Heart left ventricle (tissue), 16 donors: ENCODE measurements around the gene KCNK15. TPM values are rescaled to one million over a fixed set of nuclear protein-coding genes. Genes with fewer than 3 reads are reported as not detected.

ENCODE experiments used
- ATAC-seq, 4 donors: fragments of 200-7000 bp; cut with Tn5 transposase; one replicate each; pipeline ENCODE4 v1.9.1; 2020 to 2022; ENCODE audit warnings: moderate library complexity in 4 of 4, mild to moderate bottlenecking in 3 of 4, moderate number of reproducible peaks in 1 of 4
- DNase-seq, 5 donors: peaks; one replicate each; pipeline ENCODE4 v3.0.0-alpha.2; 2020
- H3K27ac ChIP-seq, 12 donors: fragments of 200-600 bp; sonication (generic) in 4 of 12; one replicate each; pipeline versions ENCODE4 v1.5.0 to v1.8.0; 2016 to 2022; ENCODE audit warnings: mild to moderate bottlenecking in 2 of 12
- H3K27me3 ChIP-seq, 9 donors: fragments of 200-600 bp; sonication (generic) in 2 of 9; one replicate each; pipeline versions ENCODE4 v1.5.1 to v1.8.0; 2016 to 2022; ENCODE audit warnings: mild to moderate bottlenecking in 3 of 9
- H3K36me3 ChIP-seq, 9 donors: fragments of 200-600 bp; sonication (generic) in 2 of 9; one replicate each; pipeline versions ENCODE4 v1.5.0 to v1.8.0; 2018 to 2022; ENCODE audit warnings: mild to moderate bottlenecking in 2 of 9
- H3K4me1 ChIP-seq, 12 donors: fragments of 200-600 bp; sonication (generic) in 4 of 12; one replicate each; pipeline versions ENCODE4 v1.5.0 to v1.8.0; 2016 to 2022; ENCODE audit warnings: mild to moderate bottlenecking in 3 of 12
- H3K4me3 ChIP-seq, 12 donors: fragments of 200-600 bp; sonication (generic) in 4 of 12; one replicate each; pipeline versions ENCODE4 v1.5.0 to v1.8.0; 2017 to 2022; ENCODE audit warnings: mild to moderate bottlenecking in 9 of 12, moderate library complexity in 4 of 12
- H3K9me3 ChIP-seq, 12 donors: fragments of 200-600 bp; sonication (generic) in 4 of 12; one replicate each; pipeline versions ENCODE4 v1.5.0 to v1.8.0; 2016 to 2022; ENCODE audit warnings: mild to moderate bottlenecking in 1 of 12
- CTCF ChIP-seq, 12 donors: fragments of 200-600 bp; sonication (generic) in 4 of 12; IDR thresholded peaks; one replicate each; pipeline versions ENCODE4 v1.5.0 to v1.8.0; 2018 to 2022; ENCODE audit warnings: antibody characterized with exemption in 12 of 12, mild to moderate bottlenecking in 5 of 12
- POLR2A ChIP-seq, 2 donors: fragments of 450-650 bp; IDR thresholded peaks; one replicate each; pipeline ENCODE4 v1.6.1; 2017; ENCODE audit warnings: antibody characterized with exemption in 2 of 2, mild to moderate bottlenecking in 2 of 2, moderate library complexity in 2 of 2
- WGBS, 4 donors: extraction: QIAGEN DNeasy Blood & Tissue Kit in 2 of 4; methylation state at CpG; one replicate each; pipeline versions ENCODE4 v1.1.5 to v1.1.7; 2013 to 2018; 5-methylcytosine and 5-hydroxymethylcytosine counted together
- intact Hi-C, 10 donors: fragments of 100-400 bp; cut with DNase I; formaldehyde crosslinking; loops; one replicate each; pipeline versions ENCODE4 v1.11.1 to v1.14.2; 2022
- polyA plus RNA-seq, 2 donors: library from polyadenylated mRNA; stranded (reverse); fragments of 200-250 nt; gene quantifications; one replicate each; pipeline ENCODE4 v1.2.3, GENCODE V29; 2013
- total RNA-seq, 9 donors: library from RNA; depleted of rRNA in 2 of 9; stranded (reverse); fragments of >200 nt in 2 of 9; fragmentation: NEBNext Ultra II Directional in 3 of 9; extraction: Animal tissue kit (Norgen Biotek cat#: 25700) in 3 of 9; gene quantifications; one replicate each; pipeline versions ENCODE4 v1.1.0 to v1.2.4, GENCODE V29; 2016 to 2023
- donor health status: ischemic (EF 13 %, LVEDD 7.1; RV severe dilation, severe dysfunction).
- donor health status: healthy with polysubstance abuse.
- donor health status: DM: no; HTN: yes; CAD: no.
- donor health status: DM: no; HTN: no; CAD: no.
- donor health status: ischemic (EF 25% LVEDD 6.9; RV normal size, moderate dysfunction).
- donor health status: ischemic (EF 25% LVEDD 5.7; RV mildly dilated, moderate dysfunction).
- donor health status: healthy.
- donor health status: DM: yes; HTN: yes; CAD: no.
- donor health status: ischemic (EF 35%, LVEDD 5.7; RV mildly dilated, moderate dysfunction).
- donor health status: nonischemic (EF 11% LVEDD 7.7; RV severe dilation, severe dysfunction).
- donor health status: DM: yes; HTN: yes; CAD: no.
- donor health status: PGD.
- donor health status: ischemic (EF 29% LVEDD 5.4; RV normal size, mild dysfunction).
- donor health status: nonischemic (EF 23%, LVEDD 6.1; RV moderate dilation, normal function).

KCNK15 gene
- total and polyA plus RNA-seq, 11 donors: 0.12 to 2.2 (median 0.33) TPM

GRCh38 chr20:44719841-44720240 is 25.8 kb upstream of the KCNK15 start:
- Histone ChIP-seq H3K27me3 (no peaks in the 10 kb centered on the region), H3K9me3 (no peaks in the 10 kb centered on the region), H3K27ac (peak overlapping the region in 6 of 12 donors; percentile 33 to 71 (median 56)), H3K36me3 (no peaks in the 10 kb centered on the region), H3K4me1 (peaks cover 0 to 35% (median 18%) of the 10 kb centered on the region in 12 donors), H3K4me3 (no peak overlapping the region)
- DNase-seq (peak in 1 of 5 donors; percentile 52), ATAC-seq (no peak)
- 90 to 95% (median 93%) methylated on average over 13 to 19 of the region's 19 CpGs for WGBS, 4 donors
- intact Hi-C loops: no loop called here
- TF ChIP-seq POLR2A (IDR thresholded peaks at IDR 0.05) (no peak), CTCF (IDR thresholded peaks at IDR 0.05) (no peak)

GRCh38 chr20:44720621-44720996 is 25.1 kb upstream of the KCNK15 start:
- TF ChIP-seq CTCF (IDR thresholded peaks at IDR 0.05) (no peak), POLR2A (IDR thresholded peaks at IDR 0.05) (no peak)
- DNase-seq (peak in 2 of 5 donors; percentile 33 to 51), ATAC-seq (peak; percentile 44 to 73 (median 46))
- H3K27ac ChIP-seq: peak overlapping the region in 11 of 12 donors; percentile 33 to 71 (median 54)
- no peaks in the 10 kb centered on the region for H3K27me3 ChIP-seq
- 36 to 57% (median 47%) methylated on average over 5 to 7 of the region's 7 CpGs for WGBS, 4 donors
- no peaks in the 10 kb centered on the region for H3K9me3 ChIP-seq
- intact Hi-C loops: no loop called here
- peaks cover 0 to 27% (median 10%) of the 10 kb centered on the region in 12 donors for H3K4me1 ChIP-seq
- H3K4me3 ChIP-seq: no peak overlapping the region
- H3K36me3 ChIP-seq: no peaks in the 10 kb centered on the region

DNA sequence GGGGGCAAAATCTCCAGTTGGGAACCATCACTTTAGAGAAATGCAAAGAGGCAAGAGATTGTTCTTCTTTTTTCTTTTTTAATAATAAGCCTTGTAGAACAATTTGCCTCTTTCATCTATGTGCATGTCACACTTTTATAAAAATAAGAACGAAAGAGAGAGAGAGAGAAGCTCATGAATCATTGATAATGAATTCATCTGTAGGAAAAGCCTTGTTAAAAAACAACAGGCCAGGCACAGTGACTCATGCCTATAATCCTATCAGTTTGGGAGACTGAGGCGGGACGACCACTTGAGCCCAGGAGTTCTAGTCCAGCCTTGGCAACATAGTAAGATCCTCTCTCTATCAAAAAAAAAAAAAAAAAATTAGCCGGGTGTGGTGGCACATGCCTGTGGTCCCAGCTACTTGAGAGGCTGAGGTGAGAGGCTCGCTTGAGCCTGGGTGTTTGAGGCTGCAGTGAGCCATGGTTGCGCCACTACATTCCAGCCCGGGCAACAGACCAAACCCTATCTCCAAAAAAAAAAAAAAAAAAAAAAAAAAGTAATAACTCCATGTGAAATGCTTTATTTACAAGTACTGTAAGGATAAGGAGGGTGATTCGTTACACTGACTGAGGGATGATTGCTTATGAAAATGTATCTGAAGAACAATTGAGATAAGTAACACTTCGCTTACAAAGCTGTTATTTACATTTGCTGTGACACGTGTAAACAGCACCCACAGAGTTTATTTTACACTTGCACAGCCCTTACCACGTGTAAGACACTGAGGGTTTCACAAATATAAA is 24.5 kb upstream of the KCNK15 start:
- Histone ChIP-seq H3K27me3 (no peaks in the 10 kb centered on the region), H3K36me3 (no peaks in the 10 kb centered on the region), H3K9me3 (no peaks in the 10 kb centered on the region), H3K4me3 (no peak overlapping the region), H3K27ac (peak overlapping the region in 11 of 12 donors; percentile 33 to 71 (median 54)), H3K4me1 (peaks cover 0 to 21% (median 6%) of the 10 kb centered on the region in 12 donors)
- WGBS, 4 donors: 59 to 62% (median 61%) methylated on average over 11 of the region's 11 CpGs
- ATAC-seq (peak in 2 of 4 donors; percentile 42 to 64), DNase-seq (peak in 2 of 5 donors; percentile 20 to 63)
- no peak for TF ChIP-seq CTCF (IDR thresholded peaks at IDR 0.05)
- TF ChIP-seq POLR2A (IDR thresholded peaks at IDR 0.05): no peak
- intact Hi-C loops: no loop called here

DNA sequence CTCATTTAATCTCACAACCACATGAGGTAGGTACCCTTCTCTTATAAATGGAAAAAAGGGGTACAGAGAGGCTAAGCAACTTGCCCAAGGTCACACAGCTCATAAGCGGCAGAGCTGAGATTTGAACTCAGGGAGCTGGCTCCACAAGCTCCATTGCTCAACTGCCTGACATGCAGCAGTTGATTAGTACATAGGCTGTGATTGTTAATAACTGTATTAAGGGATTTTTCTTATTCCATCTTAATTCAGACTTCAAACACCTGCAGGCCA is 23.9 kb upstream of the KCNK15 start:
- Histone ChIP-seq H3K27ac (peak overlapping the region in 7 of 12 donors; percentile 9 to 71 (median 67)), H3K36me3 (no peaks in the 10 kb centered on the region), H3K4me1 (peaks cover 0 to 17% (median 3%) of the 10 kb centered on the region in 12 donors), H3K4me3 (no peak overlapping the region), H3K27me3 (no peaks in the 10 kb centered on the region), H3K9me3 (no peaks in the 10 kb centered on the region)
- intact Hi-C loops: no loop called here
- WGBS, 4 donors: 97 to 100% (median 99%) methylated on average over 1 of the region's 1 CpG
- no peak for DNase-seq
- no peak for ATAC-seq
- TF ChIP-seq POLR2A (IDR thresholded peaks at IDR 0.05) (no peak), CTCF (IDR thresholded peaks at IDR 0.05) (no peak)
